Measurements from ENCODE around the gene CCM2.

CCM2 gene

DNA sequence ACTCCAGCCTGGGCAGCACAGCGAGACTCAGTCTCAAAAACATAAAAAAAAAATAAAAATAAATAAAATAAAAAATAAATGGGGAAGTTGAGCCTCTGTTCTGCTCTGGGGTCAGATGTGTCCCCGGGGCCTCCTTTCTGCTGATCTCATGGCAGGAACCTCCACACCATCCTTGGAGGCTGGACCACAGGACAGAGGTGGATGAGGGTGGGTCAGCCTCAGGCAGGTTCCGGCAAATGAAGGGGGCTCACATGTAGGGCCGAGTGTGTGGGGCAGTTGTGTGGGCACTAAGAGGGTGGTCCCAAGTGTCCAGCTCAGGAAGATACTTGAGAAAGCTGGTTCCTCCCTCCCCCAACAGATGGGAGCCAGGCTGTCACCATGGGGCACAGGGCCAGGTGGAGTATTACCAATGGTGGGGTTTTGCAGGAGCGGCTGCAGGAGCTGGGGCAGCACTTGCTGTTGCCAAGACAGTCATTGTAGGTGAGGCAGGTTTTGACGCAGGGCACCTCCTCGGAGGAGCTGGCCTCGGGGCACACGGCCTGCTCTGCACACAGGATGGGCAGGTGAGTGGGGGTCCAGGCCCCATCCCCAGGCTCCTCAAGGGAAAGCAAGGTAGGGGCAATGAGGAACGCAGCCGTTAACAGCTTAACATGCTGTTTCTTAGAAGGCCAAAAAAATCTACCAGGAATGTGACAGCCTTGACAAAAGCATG lies 125.3 kb downstream of the CCM2 start:
- no peak for DNase-seq (ENCODE audit: low read depth)
